Epithelial cell of esophagus (primary cell): Measurements from ENCODE around the gene USP37.
A peak's percentile ranks its signal among the peaks of the same experiment; 100 is the strongest.

Source experiments
- DNase-seq: peaks from one replicate; pipeline ENCODE4 v3.0.0; 2010; ENCODE audit warnings: low read depth
- H3K4me3 ChIP-seq: 2 replicates; pipeline ENCODE4 v1.5.1; 2011; ENCODE audit warnings: mild to moderate bottlenecking, low read length, control low read depth
- TF ChIP-seq, protein P1 (sequence below): IDR thresholded peaks from 2 replicates; pipeline ENCODE4 v1.5.1; 2011; ENCODE audit warnings: low read depth, mild to moderate bottlenecking, low read length, control low read depth, inconsistent platforms; ENCODE audit not compliant: insufficient read depth; ENCODE audit errors: missing control alignments

The USP37 gene

DNA sequence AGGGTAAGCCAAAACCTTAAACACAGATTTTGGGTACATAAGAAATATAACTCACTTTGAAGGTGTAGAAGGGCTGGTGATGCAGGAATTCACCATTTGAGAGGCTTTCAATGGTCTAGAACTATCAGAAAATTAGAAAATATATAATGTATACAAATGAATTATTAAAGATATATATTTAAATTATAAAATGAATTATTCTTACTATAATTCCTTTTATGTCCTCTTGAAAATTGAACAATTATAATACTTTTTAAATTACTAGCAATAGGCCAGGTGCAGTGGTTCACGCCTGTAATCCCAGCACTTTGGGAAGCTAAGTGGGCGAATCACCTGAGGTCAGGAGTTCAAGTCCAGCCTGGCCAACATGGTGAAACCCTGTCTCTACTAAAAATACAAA lies 88.6 kb downstream of the USP37 start:
- TF ChIP-seq, protein P1, sequence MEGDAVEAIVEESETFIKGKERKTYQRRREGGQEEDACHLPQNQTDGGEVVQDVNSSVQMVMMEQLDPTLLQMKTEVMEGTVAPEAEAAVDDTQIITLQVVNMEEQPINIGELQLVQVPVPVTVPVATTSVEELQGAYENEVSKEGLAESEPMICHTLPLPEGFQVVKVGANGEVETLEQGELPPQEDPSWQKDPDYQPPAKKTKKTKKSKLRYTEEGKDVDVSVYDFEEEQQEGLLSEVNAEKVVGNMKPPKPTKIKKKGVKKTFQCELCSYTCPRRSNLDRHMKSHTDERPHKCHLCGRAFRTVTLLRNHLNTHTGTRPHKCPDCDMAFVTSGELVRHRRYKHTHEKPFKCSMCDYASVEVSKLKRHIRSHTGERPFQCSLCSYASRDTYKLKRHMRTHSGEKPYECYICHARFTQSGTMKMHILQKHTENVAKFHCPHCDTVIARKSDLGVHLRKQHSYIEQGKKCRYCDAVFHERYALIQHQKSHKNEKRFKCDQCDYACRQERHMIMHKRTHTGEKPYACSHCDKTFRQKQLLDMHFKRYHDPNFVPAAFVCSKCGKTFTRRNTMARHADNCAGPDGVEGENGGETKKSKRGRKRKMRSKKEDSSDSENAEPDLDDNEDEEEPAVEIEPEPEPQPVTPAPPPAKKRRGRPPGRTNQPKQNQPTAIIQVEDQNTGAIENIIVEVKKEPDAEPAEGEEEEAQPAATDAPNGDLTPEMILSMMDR: no peak
- no peak overlapping the region for H3K4me3 ChIP-seq
- DNase-seq: no peak

DNA sequence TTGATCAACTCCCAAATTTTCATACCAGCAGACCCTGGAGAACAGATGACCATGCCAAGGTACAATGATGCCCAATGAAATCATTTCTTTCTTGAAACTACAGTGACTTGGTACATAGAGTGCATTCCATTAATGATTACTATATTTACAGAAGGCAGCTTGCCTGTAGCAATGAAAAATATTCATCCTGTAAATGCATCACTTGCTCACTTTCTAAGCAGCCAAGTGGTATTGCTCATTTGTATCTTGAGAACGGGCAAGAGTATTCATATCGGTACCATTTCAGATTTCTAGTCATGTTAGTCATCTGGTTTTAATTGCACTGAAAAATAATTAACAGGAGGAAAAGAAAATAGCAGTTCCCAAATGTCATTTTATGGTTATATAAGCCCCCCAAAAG lies 89.6 kb downstream of the USP37 start:
- no peak overlapping the region for H3K4me3 ChIP-seq
- TF ChIP-seq, protein P1: no peak
- no peak for DNase-seq

DNA sequence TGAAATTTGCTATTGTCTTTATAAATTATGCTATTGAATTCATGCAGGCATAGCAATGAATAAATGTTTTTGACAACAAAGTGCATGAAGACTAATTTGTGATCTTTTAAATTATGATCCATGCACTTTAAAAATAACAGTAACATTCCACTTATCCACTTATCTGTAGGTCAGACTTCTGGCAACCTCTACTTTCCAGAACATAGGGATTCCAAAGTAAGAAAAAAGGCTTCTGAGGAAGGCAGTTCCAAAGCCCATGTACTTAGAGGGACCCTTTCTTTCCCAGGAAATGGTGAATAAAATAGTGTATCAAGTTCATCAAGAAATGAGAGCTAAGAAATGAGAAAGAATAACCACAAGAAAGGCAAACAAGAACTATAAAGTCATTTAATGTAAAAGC lies 90.9 kb downstream of the USP37 start:
- H3K4me3 ChIP-seq: no peak overlapping the region
- TF ChIP-seq, protein P1: no peak
- DNase-seq: no peak

DNA sequence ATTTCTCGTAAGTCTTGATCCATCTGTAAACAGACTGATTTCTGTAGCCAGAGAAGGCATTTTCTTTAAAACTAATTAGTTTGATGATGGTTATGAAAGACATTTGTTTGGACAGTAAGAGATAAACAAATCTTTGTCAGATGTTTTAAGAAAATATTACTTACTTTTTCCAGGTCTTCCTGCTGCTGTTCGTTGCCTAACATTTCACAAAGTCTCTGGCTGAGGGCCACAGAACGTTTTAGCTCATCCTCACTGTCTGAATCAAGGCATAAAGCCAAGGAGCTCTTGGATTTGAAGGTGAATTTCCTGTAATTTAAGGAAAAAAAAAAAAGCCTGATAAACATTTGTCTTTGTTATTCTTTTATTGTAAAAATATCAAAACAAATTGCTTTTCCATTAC lies 91.5 kb downstream of the USP37 start:
- no peak overlapping the region for H3K4me3 ChIP-seq
- TF ChIP-seq, protein P1: no peak
- DNase-seq: no peak

DNA sequence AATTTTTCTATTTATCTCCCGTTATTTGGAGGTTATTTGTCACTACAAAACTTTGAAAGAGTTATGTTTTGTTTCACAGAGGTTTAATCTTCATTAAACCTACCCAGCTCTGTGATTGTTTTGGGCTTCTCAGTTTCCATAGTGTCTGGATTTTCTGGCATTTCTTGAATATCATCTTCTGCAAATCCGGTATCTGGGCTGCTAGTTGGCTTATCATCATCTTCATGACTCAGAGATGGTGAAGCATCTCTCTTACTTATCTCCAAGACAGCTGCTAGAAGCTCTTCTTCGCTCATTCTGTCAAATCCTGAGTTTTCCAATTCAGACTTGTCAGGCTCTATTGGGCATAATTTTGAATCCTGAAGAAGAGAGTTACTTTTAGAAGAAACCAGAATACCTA lies 93.6 kb downstream of the USP37 start:
- H3K4me3 ChIP-seq: no peak overlapping the region
- TF ChIP-seq, protein P1: no peak
- peak; percentile 4 for DNase-seq

DNA sequence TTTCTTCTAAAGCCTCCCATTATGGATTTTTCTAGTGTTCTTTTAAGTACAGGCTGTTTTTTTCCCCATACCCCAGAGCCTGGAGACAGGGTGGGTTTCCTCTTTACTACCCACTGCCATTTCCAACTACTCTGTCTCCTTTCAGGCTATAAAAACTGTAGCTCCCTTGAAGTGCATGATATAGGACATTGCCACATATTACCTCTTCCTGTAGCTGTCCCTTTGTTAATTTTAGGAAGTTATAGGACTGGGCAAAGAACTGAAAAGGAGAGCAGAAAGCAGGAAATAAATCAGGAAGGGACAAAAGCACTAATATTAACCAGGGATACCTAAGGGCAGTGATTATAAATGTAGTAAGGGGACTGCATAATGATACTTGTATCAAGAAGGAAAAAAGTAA lies 95.2 kb downstream of the USP37 start:
- DNase-seq: no peak
- H3K4me3 ChIP-seq: no peak overlapping the region
- TF ChIP-seq, protein P1: no peak

DNA sequence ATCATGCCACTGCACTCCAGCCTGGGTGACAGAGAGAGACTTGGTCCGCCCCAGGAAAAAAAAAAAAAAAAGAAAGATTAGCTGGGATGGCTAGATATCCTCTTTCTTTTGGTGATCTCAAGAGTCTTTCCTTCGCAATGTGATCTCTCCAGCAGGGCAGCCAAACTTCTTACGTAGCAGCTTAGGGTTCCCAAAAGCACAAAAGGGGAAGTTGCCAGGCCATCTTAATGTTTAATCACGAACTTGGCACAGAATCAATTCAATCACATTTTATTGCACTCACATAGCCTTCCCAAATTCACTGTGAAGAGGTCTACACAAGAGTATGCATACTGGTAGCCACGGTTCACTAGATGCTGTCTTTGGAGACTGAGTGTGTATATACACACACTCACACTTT lies 96.2 kb downstream of the USP37 start:
- H3K4me3 ChIP-seq: no peak overlapping the region
- TF ChIP-seq, protein P1: no peak
- DNase-seq: no peak
